Right lobe of liver (tissue), 6 donors: ENCODE data around the gene BPIFB2. TPM values are rescaled to one million over a fixed set of nuclear protein-coding genes. Genes with fewer than 3 reads are reported as not detected.

Source experiments
- ATAC-seq, 4 donors: fragments of 200-7000 bp; cut with Tn5 transposase; one replicate each; pipeline ENCODE4 v1.9.1; 2020; ENCODE audit warnings: mild to moderate bottlenecking in 4 of 4, moderate library complexity in 4 of 4
- DNase-seq, 3 donors: peaks; one replicate each; pipeline ENCODE4 v3.0.0-alpha.2; 2020
- H3K27ac ChIP-seq, 3 donors: fragments of 200-600 bp; one replicate each; pipeline ENCODE4 v1.8.0; 2022
- H3K27me3 ChIP-seq, 2 donors: fragments of 200-600 bp; one replicate each; pipeline ENCODE4 v1.8.0; 2022
- H3K36me3 ChIP-seq, 4 donors: fragments of 200-600 bp; sonication (generic) in 1 of 4; one replicate each; pipeline versions ENCODE4 v1.5.1 to v1.8.0; 2017 to 2022; ENCODE audit warnings: control low read depth in 1 of 4
- H3K4me1 ChIP-seq, 4 donors: fragments of 200-600 bp; sonication (generic) in 1 of 4; one replicate each; pipeline versions ENCODE4 v1.5.1 to v1.8.0; 2017 to 2022; ENCODE audit warnings: control low read depth in 1 of 4
- H3K4me3 ChIP-seq, 3 donors: fragments of 200-600 bp; one replicate each; pipeline ENCODE4 v1.8.0; 2022
- H3K9me3 ChIP-seq, 4 donors: fragments of 200-600 bp; sonication (generic) in 1 of 4; one replicate each; pipeline versions ENCODE4 v1.5.1 to v1.8.0; 2017 to 2022; ENCODE audit warnings: control low read depth in 1 of 4
- CTCF ChIP-seq, 4 donors: fragments of 200-600 bp in 3 of 4; fragments of 450-650 bp in 1 of 4; IDR thresholded peaks; one replicate each; pipeline versions ENCODE4 v1.5.1 to v1.8.0; 2016 to 2022; ENCODE audit warnings: antibody characterized with exemption in 4 of 4, mild to moderate bottlenecking in 2 of 4
- POLR2A ChIP-seq: fragments of 450-650 bp; IDR thresholded peaks from one replicate; pipeline ENCODE4 v1.6.1; 2017; ENCODE audit warnings: antibody characterized with exemption, mild to moderate bottlenecking
- WGBS: methylation state at CpG from one replicate; pipeline ENCODE4 v1.1.6; 2018; ENCODE audit warnings: low coverage, low lambda C conversion rate; ENCODE audit not compliant: insufficient coverage; ENCODE audit errors: missing lambda C conversion rate; 5-methylcytosine and 5-hydroxymethylcytosine counted together
- intact Hi-C, 2 donors: fragments of 100-400 bp; cut with DNase I; formaldehyde crosslinking; loops; one replicate each; pipeline versions ENCODE4 v1.11.2 to v1.14.1; 2022
- total RNA-seq, 6 experiments: library from RNA; depleted of rRNA in 2 of 6; stranded (reverse); fragments of >200 nt in 2 of 6; fragmentation: NEBNext Ultra II Directional in 3 of 6; extraction: Animal tissue kit (Norgen Biotek cat#: 25700) in 3 of 6; gene quantifications; one replicate each; pipeline versions ENCODE4 v1.1.0 to v1.2.4, GENCODE V29; 2016 to 2023
- donor health status: DM: no; HTN: yes; CAD: no.
- donor health status: DM: no; HTN: no; CAD: no.
- donor health status: DM: no; HTN: no; CAD: no.
- donor health status: DM: no; HTN: yes; CAD: no.
- donor health status: DM: no; HTN: yes; CAD: no.

The BPIFB2 gene
- total RNA-seq, 6 experiments from 2014 or later: 0.12 TPM; not detected in 5

GRCh38 chr20:33004141-33004751, 3.3 kb upstream of the BPIFB2 start, which contains the start of gene SUN5:
Gene SUN5, minus strand, starts transcription at chr20:33004433. Its CDS starts 93 bp downstream, at chr20:33004340.
- no peak for DNase-seq
- TF ChIP-seq CTCF (IDR thresholded peaks at IDR 0.05) (no peak), POLR2A (no peak)
- no peaks in the 10 kb centered on the region for H3K27me3 ChIP-seq
- intact Hi-C loops: no loop called here
- no peak within 1 kb of the TSS for H3K27ac ChIP-seq
- 58% methylated on average over 4 of the region's 6 CpGs for WGBS
- no peaks in the 10 kb centered on the region for H3K36me3 ChIP-seq
- H3K4me3 ChIP-seq: no peak within 1 kb of the TSS
- ATAC-seq: no peak
- no peaks in the 10 kb centered on the region for H3K9me3 ChIP-seq
- H3K4me1 ChIP-seq: peaks cover 0 to 8% (median 0%) of the 10 kb centered on the region in 4 donors

GRCh38 chr20:33005132-33005566, 2.4 kb upstream of the BPIFB2 start:
- DNase-seq (no peak), ATAC-seq (no peak)
- H3K27me3 ChIP-seq: no peaks in the 10 kb centered on the region
- peaks cover 0 to 8% (median 0%) of the 10 kb centered on the region in 4 donors for H3K4me1 ChIP-seq
- intact Hi-C loops: no loop called here
- TF ChIP-seq CTCF (IDR thresholded peaks at IDR 0.05): peak in 3 of 4 donors; percentile 24 to 34 (median 27)
- TF ChIP-seq POLR2A: no peak
- no peaks in the 10 kb centered on the region for H3K36me3 ChIP-seq
- no peak overlapping the region for H3K27ac ChIP-seq
- H3K9me3 ChIP-seq: no peaks in the 10 kb centered on the region
- 60% methylated on average over 4 of the region's 4 CpGs for WGBS
- no peak overlapping the region for H3K4me3 ChIP-seq

GRCh38 chr20:33005908-33006775, 1.4 kb upstream of the BPIFB2 start:
- Histone ChIP-seq H3K4me1 (peaks cover 0 to 8% (median 0%) of the 10 kb centered on the region in 4 donors), H3K4me3 (no peak overlapping the region), H3K27ac (no peak overlapping the region), H3K36me3 (no peaks in the 10 kb centered on the region), H3K9me3 (no peaks in the 10 kb centered on the region), H3K27me3 (no peaks in the 10 kb centered on the region)
- intact Hi-C loops: no loop called here
- no peak for DNase-seq
- 100% methylated on average over 1 of the region's 8 CpGs for WGBS
- ATAC-seq: no peak
- no peak for TF ChIP-seq CTCF (IDR thresholded peaks at IDR 0.05)
- no peak for TF ChIP-seq POLR2A

GRCh38 chr20:33006776-33007375, 628 bp upstream of the BPIFB2 start:
- TF ChIP-seq CTCF (IDR thresholded peaks at IDR 0.05) (no peak), POLR2A (no peak)
- H3K27ac ChIP-seq: no peak overlapping the region
- no peak for DNase-seq
- H3K9me3 ChIP-seq: no peaks in the 10 kb centered on the region
- intact Hi-C loops: no loop called here
- H3K4me1 ChIP-seq: peaks cover 0 to 8% (median 0%) of the 10 kb centered on the region in 4 donors
- WGBS: 78% methylated on average over 7 of the region's 8 CpGs
- H3K27me3 ChIP-seq: no peaks in the 10 kb centered on the region
- H3K36me3 ChIP-seq: no peaks in the 10 kb centered on the region
- peak in 1 of 4 donors; percentile 3 for ATAC-seq
- H3K4me3 ChIP-seq: no peak overlapping the region
